Endothelial cell of umbilical vein (primary cell): ENCODE results near the gene CUX1. TPM values are rescaled to one million over a fixed set of nuclear protein-coding genes. Genes with fewer than 3 reads are reported as not detected.

Source experiments
- BruUV-seq: library from RNA; stranded (reverse); fragments of 400-500 nt; replicated peaks from 2 replicates; lab custom pipeline; 2021; lab: Mats Ljungman, UMichigan
- CTCF ChIA-PET: fragments of 300-600, 350-600 bp; sonication (Branson Sonifier 250); formaldehyde crosslinking; loops from one replicate; lab custom pipeline; 2021; ENCODE audit warnings: antibody characterized with exemption, inconsistent platforms; lab: Charles Lee
- POLR2A ChIA-PET: fragments of 300-600, 350-600 bp; sonication (Branson Sonifier 250); formaldehyde crosslinking; loops from one replicate; lab custom pipeline; 2021; ENCODE audit warnings: antibody characterized with exemption, inconsistent platforms; lab: Charles Lee
- DNase-seq: peaks from one replicate; pipeline ENCODE4 v3.0.0-alpha.2; 2011; ENCODE audit warnings: low read depth, low spot score
- FAIRE-seq: peaks from 2 replicates; lab custom pipeline; 2011; peaks lifted over from hg19 to GRCh38; lab: Jason Lieb, UNC
- H2AFZ ChIP-seq: 2 replicates; pipeline ENCODE4 v1.6.0; 2012; ENCODE audit warnings: low read depth, low read length, control low read depth, inconsistent platforms
- H3K27ac ChIP-seq: 2 replicates; pipeline ENCODE4 v1.5.1; 2011; ENCODE audit warnings: low read depth, mild to moderate bottlenecking, control low read depth, low read length, moderate library complexity; ENCODE audit not compliant: insufficient read depth
- H3K27me3 ChIP-seq, 2 experiments: 2 replicates each; pipeline versions ENCODE4 v1.6.0 to v1.6.1; 2011; ENCODE audit warnings: low read length in 2 of 2, mixed read lengths in 1 of 2; ENCODE audit not compliant: control insufficient read depth in 2 of 2, insufficient read depth in 2 of 2
- H3K36me3 ChIP-seq, 2 experiments: 2 replicates in 1 of 2; 3 replicates in 1 of 2; pipeline ENCODE4 v1.5.1; 2011; ENCODE audit warnings: low read length in 2 of 2, mild to moderate bottlenecking in 1 of 2, moderate library complexity in 1 of 2; ENCODE audit not compliant: control insufficient read depth in 2 of 2, insufficient read depth in 2 of 2; ENCODE audit errors: extremely low read depth in 1 of 2
- H3K4me1 ChIP-seq: 3 replicates; pipeline ENCODE4 v1.5.1; 2011; ENCODE audit warnings: mild to moderate bottlenecking, low read length; ENCODE audit not compliant: control insufficient read depth, insufficient read depth; ENCODE audit errors: extremely low read depth
- H3K4me2 ChIP-seq: 2 replicates; pipeline ENCODE4 v1.6.1; 2011; ENCODE audit warnings: low read length, control low read depth, mixed read lengths; ENCODE audit not compliant: insufficient read depth
- H3K4me3 ChIP-seq, 3 experiments: fragments of 200-600 bp in 1 of 3; sonication (generic), shearing (Covaris generic) in 1 of 3; replicated peaks in 1 of 3; 2 replicates each; pipeline ENCODE4 v1.5.1; 2011 to 2016; ENCODE audit warnings: control low read depth in 3 of 3, low read length in 3 of 3, mild to moderate bottlenecking in 2 of 3, inconsistent platforms in 1 of 3, low read depth in 1 of 3, moderate library complexity in 1 of 3; ENCODE audit not compliant: insufficient read depth in 1 of 3
- H3K79me2 ChIP-seq: 2 replicates; pipeline ENCODE4 v1.6.0; 2012; ENCODE audit warnings: low read length, inconsistent platforms; ENCODE audit not compliant: control insufficient read depth, insufficient read depth
- H3K9ac ChIP-seq: replicated peaks from 2 replicates; pipeline ENCODE3; 2011; ENCODE audit warnings: low read length, control low read depth; ENCODE audit not compliant: insufficient read depth; ENCODE audit errors: extremely low read depth
- H3K9me1 ChIP-seq: replicated peaks from 3 replicates; pipeline ENCODE4 v1.6.0; 2011; ENCODE audit warnings: mild to moderate bottlenecking, low read length; ENCODE audit not compliant: control insufficient read depth, insufficient read depth; ENCODE audit errors: extremely low read depth
- H3K9me3 ChIP-seq: replicated peaks from 2 replicates; pipeline ENCODE4 v1.5.1; 2012; ENCODE audit warnings: low read length, inconsistent platforms; ENCODE audit not compliant: control insufficient read depth, insufficient read depth
- H4K20me1 ChIP-seq: replicated peaks from 2 replicates; pipeline ENCODE3; 2011; ENCODE audit warnings: mild to moderate bottlenecking, low read length; ENCODE audit not compliant: control insufficient read depth, insufficient read depth; ENCODE audit errors: extremely low read depth
- EZH2 ChIP-seq: IDR thresholded peaks from 2 replicates; pipeline ENCODE4 v1.6.1; 2012; ENCODE audit warnings: borderline replicate concordance, low read depth, mild to moderate bottlenecking, moderate library complexity, low read length, inconsistent platforms; ENCODE audit not compliant: severe bottlenecking
- FOS ChIP-seq: IDR thresholded peaks from 2 replicates; pipeline ENCODE4 v1.6.1; 2011; ENCODE audit warnings: mild to moderate bottlenecking, low read length, moderate library complexity, borderline replicate concordance; ENCODE audit not compliant: insufficient read depth
- GATA2 ChIP-seq: IDR thresholded peaks from 2 replicates; pipeline ENCODE4 v1.7.0; 2011; ENCODE audit warnings: low read depth, mild to moderate bottlenecking, moderate library complexity, mixed read lengths, low read length; ENCODE audit not compliant: insufficient read length, insufficient read depth
- JUN ChIP-seq: IDR thresholded peaks from 2 replicates; pipeline ENCODE4 v1.6.1; 2011; ENCODE audit warnings: borderline replicate concordance, low read depth; ENCODE audit not compliant: insufficient read length, insufficient read depth
- MYC ChIP-seq: IDR thresholded peaks from one replicate; pipeline ENCODE4 v1.6.1; 2011; ENCODE audit warnings: mild to moderate bottlenecking, low read depth, low read length
- POLR2A ChIP-seq: IDR thresholded peaks from 2 replicates; pipeline ENCODE4 v1.6.1; 2012; ENCODE audit warnings: low read depth, mild to moderate bottlenecking, control low read depth, low read length
- POLR2AphosphoS5 ChIP-seq: IDR thresholded peaks from 2 replicates; pipeline ENCODE4 v1.6.1; 2012; ENCODE audit warnings: low read depth, mild to moderate bottlenecking, control low read depth, low read length, moderate library complexity; ENCODE audit not compliant: insufficient read depth
- dilution Hi-C: fragments of 300-500 bp; cut with MboI; formaldehyde crosslinking; loops from one replicate; pipeline ENCODE4 v1.15.0; 2019; ENCODE audit warnings: low sequenced_read_pairs; ENCODE audit not compliant: extremely low pct_ligation_motif_present
- intact Hi-C: fragments of 100-400 bp; cut with micrococcal nuclease; formaldehyde crosslinking; loops from one replicate; pipeline ENCODE4 v1.10.0; 2022
- polyA plus RNA-seq, 4 experiments: library from polyadenylated mRNA; depleted of rRNA in 3 of 4; stranded (reverse) in 3 of 4; unstranded in 1 of 4; fragments of >200 nt; gene quantifications; 2 replicates each; pipeline versions ENCODE4 v1.2.1 to v1.2.3, GENCODE V29; 2011 to 2012; ENCODE audit warnings: missing spikeins in 1 of 4
- total RNA-seq: library from RNA; stranded (reverse); gene quantifications from 2 replicates; pipeline ENCODE4 v1.2.3, GENCODE V29; 2021
- TF ChIP-seq, protein P1 (sequence below): IDR thresholded peaks from 2 replicates; pipeline ENCODE4 v1.6.1; 2011; ENCODE audit not compliant: insufficient read depth, insufficient read length
- TF ChIP-seq, protein P2 (sequence below), 2 donors: IDR thresholded peaks; 1 replicate in 1 of 2; 2 replicates in 1 of 2; pipeline ENCODE4 v1.5.1; 2011; ENCODE audit warnings: low read length in 2 of 2, mild to moderate bottlenecking in 2 of 2, moderate library complexity in 2 of 2, control low read depth in 1 of 2, inconsistent platforms in 1 of 2, low read depth in 1 of 2; ENCODE audit not compliant: insufficient read depth in 1 of 2; ENCODE audit errors: extremely low read depth in 1 of 2

The CUX1 gene
- total and polyA plus RNA-seq, 2 donors (not counting 3 experiments of a cell fraction or from before 2014, with no cell fraction given) = 13.8 to 49.8 TPM

DNA sequence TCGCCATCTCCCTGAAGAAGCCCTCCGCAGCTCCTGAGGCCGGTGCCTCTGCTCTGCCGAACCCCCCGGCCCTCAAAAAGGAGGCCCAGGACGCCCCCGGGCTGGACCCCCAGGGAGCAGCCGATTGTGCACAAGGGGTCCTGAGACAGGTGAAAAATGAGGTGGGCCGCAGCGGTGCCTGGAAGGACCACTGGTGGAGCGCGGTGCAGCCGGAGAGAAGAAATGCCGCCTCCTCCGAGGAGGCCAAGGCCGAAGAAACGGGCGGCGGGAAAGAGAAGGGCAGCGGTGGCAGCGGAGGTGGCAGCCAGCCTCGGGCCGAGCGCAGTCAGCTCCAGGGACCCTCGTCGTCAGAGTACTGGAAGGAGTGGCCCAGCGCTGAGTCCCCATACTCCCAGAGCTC is 384.1 kb downstream of the CUX1 start:
- DNase-seq (no peak), FAIRE-seq (no peak)
- Histone ChIP-seq H3K4me3 (no peak overlapping the region), H3K9me1 (no peaks in the 10 kb centered on the region), H2AFZ (no peak overlapping the region), H4K20me1 (no peaks in the 10 kb centered on the region), H3K27ac (no peak overlapping the region), H3K4me2 (no peak overlapping the region), H3K9me3 (no peaks in the 10 kb centered on the region), H3K4me1 (no peaks in the 10 kb centered on the region), H3K79me2 (no peaks in the 10 kb centered on the region), H3K36me3 (peaks cover 0 to 24% of the 10 kb centered on the region in 2 experiments), H3K27me3 (no peaks in the 10 kb centered on the region), H3K9ac (no peak overlapping the region)
- dilution Hi-C loops (no loop called here), intact Hi-C loops (no loop called here)
- TF ChIP-seq, protein P1, sequence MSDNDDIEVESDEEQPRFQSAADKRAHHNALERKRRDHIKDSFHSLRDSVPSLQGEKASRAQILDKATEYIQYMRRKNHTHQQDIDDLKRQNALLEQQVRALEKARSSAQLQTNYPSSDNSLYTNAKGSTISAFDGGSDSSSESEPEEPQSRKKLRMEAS = no peak
- no peak for TF ChIP-seq FOS
- TF ChIP-seq, protein P2, sequence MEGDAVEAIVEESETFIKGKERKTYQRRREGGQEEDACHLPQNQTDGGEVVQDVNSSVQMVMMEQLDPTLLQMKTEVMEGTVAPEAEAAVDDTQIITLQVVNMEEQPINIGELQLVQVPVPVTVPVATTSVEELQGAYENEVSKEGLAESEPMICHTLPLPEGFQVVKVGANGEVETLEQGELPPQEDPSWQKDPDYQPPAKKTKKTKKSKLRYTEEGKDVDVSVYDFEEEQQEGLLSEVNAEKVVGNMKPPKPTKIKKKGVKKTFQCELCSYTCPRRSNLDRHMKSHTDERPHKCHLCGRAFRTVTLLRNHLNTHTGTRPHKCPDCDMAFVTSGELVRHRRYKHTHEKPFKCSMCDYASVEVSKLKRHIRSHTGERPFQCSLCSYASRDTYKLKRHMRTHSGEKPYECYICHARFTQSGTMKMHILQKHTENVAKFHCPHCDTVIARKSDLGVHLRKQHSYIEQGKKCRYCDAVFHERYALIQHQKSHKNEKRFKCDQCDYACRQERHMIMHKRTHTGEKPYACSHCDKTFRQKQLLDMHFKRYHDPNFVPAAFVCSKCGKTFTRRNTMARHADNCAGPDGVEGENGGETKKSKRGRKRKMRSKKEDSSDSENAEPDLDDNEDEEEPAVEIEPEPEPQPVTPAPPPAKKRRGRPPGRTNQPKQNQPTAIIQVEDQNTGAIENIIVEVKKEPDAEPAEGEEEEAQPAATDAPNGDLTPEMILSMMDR (IDR thresholded peaks at IDR 0.05; ENCODE audit: extremely low read depth in 1 of 2, insufficient read depth in 1 of 2, low read depth in 1 of 2, low read length in 2 of 2) = no peak
- no peak for TF ChIP-seq JUN
- no peak for TF ChIP-seq GATA2
- no peak for TF ChIP-seq MYC
- TF ChIP-seq POLR2AphosphoS5 = no peak
- TF ChIP-seq EZH2 = no peak
- no peak for TF ChIP-seq POLR2A
- POLR2A ChIA-PET = no interaction called here
- CTCF ChIA-PET = no interaction called here
- BruUV-seq = no TSS peak
